Measurements from ENCODE around the gene ZFYVE21.
A peak's percentile ranks its signal among the peaks of the same experiment; 100 is the strongest.

Gene ZFYVE21

DNA sequence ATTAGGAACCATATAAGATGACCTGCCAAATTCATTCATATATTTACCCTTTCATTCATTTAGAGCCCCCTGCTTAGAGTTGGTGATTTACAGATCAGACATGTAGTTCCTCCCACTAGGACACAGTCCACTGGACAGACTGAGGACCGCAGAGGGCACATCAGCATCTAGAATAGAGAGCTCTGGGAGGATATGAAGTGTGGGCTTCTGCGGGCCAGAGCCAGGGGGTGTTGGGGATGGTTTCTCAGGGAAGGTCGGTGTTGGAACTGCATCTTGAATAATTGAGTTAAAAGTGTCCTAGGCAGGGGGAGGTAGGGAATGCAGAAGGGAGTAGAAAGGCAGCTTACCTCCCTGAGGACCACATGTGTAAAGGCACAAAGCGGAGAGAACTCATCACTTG, 43.7 kb upstream of the ZFYVE21 start:
- DNase-seq = no peak
- Histone ChIP-seq H2BK5ac (ENCODE audit: low read depth, low read length, poor library complexity) (no peak overlapping the region), H4K91ac (ENCODE audit: low read depth, low read length) (no peak overlapping the region), H2BK12ac (ENCODE audit: low read length) (no peak overlapping the region), H3K9me3 (ENCODE audit: insufficient read depth, low read depth, low read length) (no peaks in the 10 kb centered on the region), H3K27me3 (ENCODE audit: insufficient read depth, low read length) (no peaks in the 10 kb centered on the region), H2AK5ac (ENCODE audit: low read length) (no peak overlapping the region), H4K12ac (ENCODE audit: low read depth, low read length) (no peak overlapping the region), H3K9ac (ENCODE audit: low read length) (no peak overlapping the region), H3K4me2 (ENCODE audit: low read length) (no peak overlapping the region), H3K14ac (ENCODE audit: low read length) (no peak overlapping the region), H3K36me3 (ENCODE audit: control insufficient read depth in 1 of 2, insufficient read depth in 2 of 2, low read length in 2 of 2) (peaks cover 56 to 68% of the 10 kb centered on the region in 2 experiments), H3K79me2 (ENCODE audit: control insufficient read depth, insufficient read depth, low read length, poor library complexity) (no peaks in the 10 kb centered on the region), H4K8ac (ENCODE audit: low read depth, low read length) (no peak overlapping the region), H2AFZ (ENCODE audit: insufficient read depth, low read length, poor library complexity) (no peak overlapping the region), H3K4ac (ENCODE audit: low read depth, low read length) (no peak overlapping the region), H3K27ac (ENCODE audit: low read depth, low read length) (no peak overlapping the region), H3K4me1 (ENCODE audit: control insufficient read depth in 1 of 2, insufficient read depth in 2 of 2, low read length in 2 of 2) (no peaks in the 10 kb centered on the region), H3K23ac (ENCODE audit: low read length) (no peak overlapping the region), H3K18ac (ENCODE audit: low read length) (no peak overlapping the region), H3K79me1 (ENCODE audit: low read length) (no peaks in the 10 kb centered on the region), H3K4me3 (ENCODE audit: low read depth, low read length) (no peak overlapping the region), H2BK120ac (ENCODE audit: insufficient read depth, low read length, poor library complexity) (no peak overlapping the region)
- WGBS (ENCODE audit: extremely low coverage, insufficient coverage, insufficient read length) = no CpG with 5 or more reads among the region's 4 CpGs

DNA sequence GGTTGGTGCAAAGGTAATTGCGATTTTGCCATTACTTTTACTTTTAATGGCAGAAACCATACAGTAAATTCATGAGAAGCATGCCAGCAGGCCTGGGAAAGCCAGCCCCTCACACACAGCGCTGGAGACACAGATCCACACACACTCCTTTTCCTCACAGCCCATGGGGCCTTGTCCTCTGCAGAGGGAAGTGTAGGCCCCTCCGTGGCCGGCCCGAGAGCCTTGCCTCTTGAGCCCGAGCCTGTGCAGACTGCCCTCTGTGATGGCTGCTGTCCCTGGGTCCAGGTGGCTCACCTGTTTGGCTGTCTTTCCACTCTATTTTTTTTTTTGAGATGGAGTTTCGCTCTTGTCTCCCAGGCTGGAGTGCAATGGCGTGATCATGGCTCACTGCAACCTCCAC, 39.7 kb upstream of the ZFYVE21 start:
- H2AK5ac ChIP-seq (ENCODE audit: low read length) = no peak overlapping the region
- H2BK120ac ChIP-seq (ENCODE audit: insufficient read depth, low read length, poor library complexity) = no peak overlapping the region
- no peak overlapping the region for H2BK12ac ChIP-seq (ENCODE audit: low read length)
- no peaks in the 10 kb centered on the region for H3K4me1 ChIP-seq (ENCODE audit: control insufficient read depth in 1 of 2, insufficient read depth in 2 of 2, low read length in 2 of 2)
- H3K18ac ChIP-seq (ENCODE audit: low read length) = no peak overlapping the region
- peaks cover 64 to 77% of the 10 kb centered on the region in 2 experiments for H3K36me3 ChIP-seq (ENCODE audit: control insufficient read depth in 1 of 2, insufficient read depth in 2 of 2, low read length in 2 of 2)
- no peak overlapping the region for H3K4ac ChIP-seq (ENCODE audit: low read depth, low read length)
- H3K14ac ChIP-seq (ENCODE audit: low read length) = no peak overlapping the region
- no peak overlapping the region for H3K4me2 ChIP-seq (ENCODE audit: low read length)
- no peak overlapping the region for H2AFZ ChIP-seq (ENCODE audit: insufficient read depth, low read length, poor library complexity)
- H4K12ac ChIP-seq (ENCODE audit: low read depth, low read length) = peak overlapping the region; percentile 90
- H3K9me3 ChIP-seq (ENCODE audit: insufficient read depth, low read depth, low read length) = no peaks in the 10 kb centered on the region
- no peak overlapping the region for H4K91ac ChIP-seq (ENCODE audit: low read depth, low read length)
- no peak overlapping the region for H4K8ac ChIP-seq (ENCODE audit: low read depth, low read length)
- H3K79me2 ChIP-seq (ENCODE audit: control insufficient read depth, insufficient read depth, low read length, poor library complexity) = no peaks in the 10 kb centered on the region
- WGBS (ENCODE audit: extremely low coverage, insufficient coverage, insufficient read length) = no CpG with 5 or more reads among the region's 8 CpGs
- H3K27ac ChIP-seq (ENCODE audit: low read depth, low read length) = no peak overlapping the region
- H3K23ac ChIP-seq (ENCODE audit: low read length) = no peak overlapping the region
- H3K79me1 ChIP-seq (ENCODE audit: low read length) = no peaks in the 10 kb centered on the region
- DNase-seq = no peak
- H3K27me3 ChIP-seq (ENCODE audit: insufficient read depth, low read length) = no peaks in the 10 kb centered on the region
- no peak overlapping the region for H3K9ac ChIP-seq (ENCODE audit: low read length)
- no peak overlapping the region for H3K4me3 ChIP-seq (ENCODE audit: low read depth, low read length)
- H2BK5ac ChIP-seq (ENCODE audit: low read depth, low read length, poor library complexity) = no peak overlapping the region

DNA sequence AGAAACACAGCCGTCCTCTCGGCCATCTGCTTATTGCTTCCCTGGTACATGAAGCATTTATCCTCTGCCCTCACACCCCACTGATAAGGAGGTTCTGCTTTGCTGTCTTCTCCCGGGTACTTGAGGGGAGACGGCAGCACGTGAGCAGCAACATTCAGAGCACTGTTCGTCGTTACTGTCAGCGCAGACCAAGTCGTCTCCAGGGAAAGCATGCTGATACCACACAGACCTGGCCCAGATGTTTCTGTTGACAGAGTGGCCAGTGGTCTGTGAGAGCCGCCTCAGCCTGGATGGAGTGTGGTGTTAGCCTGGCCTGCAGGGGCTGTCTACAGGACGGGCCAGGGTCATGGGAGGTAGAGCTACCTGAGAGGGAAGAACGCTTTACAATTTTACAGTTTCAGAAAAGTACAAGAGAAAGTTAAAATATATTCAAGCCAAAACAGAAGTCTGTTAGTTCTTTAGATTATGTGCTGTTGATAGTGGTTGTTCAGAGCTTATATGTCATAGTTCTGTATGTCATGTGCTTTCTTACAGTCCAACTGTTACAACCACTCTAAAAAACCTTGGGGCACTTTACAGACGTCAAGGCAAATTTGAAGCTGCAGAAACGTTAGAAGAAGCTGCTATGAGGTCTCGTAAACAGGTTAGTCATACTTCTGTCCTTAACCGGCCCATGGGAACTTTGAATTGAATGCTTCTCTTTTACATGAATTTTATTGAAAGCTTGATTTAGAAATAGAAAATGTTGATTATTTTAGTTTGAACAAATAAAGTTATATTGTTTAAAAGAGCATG, 38.5 kb upstream of the ZFYVE21 start:
- no peak overlapping the region for H4K12ac ChIP-seq (ENCODE audit: low read depth, low read length)
- H3K4me1 ChIP-seq (ENCODE audit: control insufficient read depth in 1 of 2, insufficient read depth in 2 of 2, low read length in 2 of 2) = no peaks in the 10 kb centered on the region
- no peak overlapping the region for H2AK5ac ChIP-seq (ENCODE audit: low read length)
- no peaks in the 10 kb centered on the region for H3K27me3 ChIP-seq (ENCODE audit: insufficient read depth, low read length)
- H3K4me3 ChIP-seq (ENCODE audit: low read depth, low read length) = no peak overlapping the region
- no peak overlapping the region for H3K9ac ChIP-seq (ENCODE audit: low read length)
- H3K36me3 ChIP-seq (ENCODE audit: control insufficient read depth in 1 of 2, insufficient read depth in 2 of 2, low read length in 2 of 2) = peaks cover 63 to 75% of the 10 kb centered on the region in 2 experiments
- H3K79me2 ChIP-seq (ENCODE audit: control insufficient read depth, insufficient read depth, low read length, poor library complexity) = no peaks in the 10 kb centered on the region
- no peak for DNase-seq
- no peak overlapping the region for H3K18ac ChIP-seq (ENCODE audit: low read length)
- no peak overlapping the region for H3K23ac ChIP-seq (ENCODE audit: low read length)
- WGBS (ENCODE audit: extremely low coverage, insufficient coverage, insufficient read length) = no CpG with 5 or more reads among the region's 16 CpGs
- no peak overlapping the region for H4K8ac ChIP-seq (ENCODE audit: low read depth, low read length)
- H2BK5ac ChIP-seq (ENCODE audit: low read depth, low read length, poor library complexity) = no peak overlapping the region
- no peak overlapping the region for H3K4me2 ChIP-seq (ENCODE audit: low read length)
- no peak overlapping the region for H2BK12ac ChIP-seq (ENCODE audit: low read length)
- H4K91ac ChIP-seq (ENCODE audit: low read depth, low read length) = no peak overlapping the region
- H3K79me1 ChIP-seq (ENCODE audit: low read length) = no peaks in the 10 kb centered on the region
- no peak overlapping the region for H3K14ac ChIP-seq (ENCODE audit: low read length)
- H2AFZ ChIP-seq (ENCODE audit: insufficient read depth, low read length, poor library complexity) = no peak overlapping the region
- H3K27ac ChIP-seq (ENCODE audit: low read depth, low read length) = no peak overlapping the region
- H3K4ac ChIP-seq (ENCODE audit: low read depth, low read length) = no peak overlapping the region
- H2BK120ac ChIP-seq (ENCODE audit: insufficient read depth, low read length, poor library complexity) = no peak overlapping the region
- H3K9me3 ChIP-seq (ENCODE audit: insufficient read depth, low read depth, low read length) = no peaks in the 10 kb centered on the region

DNA sequence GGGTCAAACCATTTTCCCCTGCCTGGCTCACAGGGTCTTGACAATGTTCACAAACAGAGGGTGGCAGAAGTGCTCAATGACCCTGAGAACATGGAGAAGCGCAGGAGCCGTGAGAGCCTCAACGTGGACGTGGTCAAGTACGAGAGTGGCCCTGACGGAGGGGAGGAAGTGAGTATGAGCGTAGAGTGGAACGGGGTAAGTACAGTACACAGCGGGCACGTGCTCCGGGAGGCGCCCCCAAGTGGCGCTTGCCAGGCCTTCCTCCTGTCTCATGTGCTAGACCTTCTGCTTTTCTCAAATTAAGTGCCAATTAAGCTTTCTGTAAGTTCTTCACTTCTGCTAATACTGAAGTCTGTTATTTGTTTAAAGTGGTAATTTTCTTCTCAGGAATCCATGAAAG, 36.3 kb upstream of the ZFYVE21 start:
- no peak overlapping the region for H4K91ac ChIP-seq (ENCODE audit: low read depth, low read length)
- H3K4me3 ChIP-seq (ENCODE audit: low read depth, low read length) = no peak overlapping the region
- H3K27ac ChIP-seq (ENCODE audit: low read depth, low read length) = no peak overlapping the region
- no peak overlapping the region for H2BK5ac ChIP-seq (ENCODE audit: low read depth, low read length, poor library complexity)
- no peaks in the 10 kb centered on the region for H3K27me3 ChIP-seq (ENCODE audit: insufficient read depth, low read length)
- no peak overlapping the region for H3K4ac ChIP-seq (ENCODE audit: low read depth, low read length)
- H2AFZ ChIP-seq (ENCODE audit: insufficient read depth, low read length, poor library complexity) = no peak overlapping the region
- H3K23ac ChIP-seq (ENCODE audit: low read length) = no peak overlapping the region
- no peaks in the 10 kb centered on the region for H3K79me2 ChIP-seq (ENCODE audit: control insufficient read depth, insufficient read depth, low read length, poor library complexity)
- H2BK120ac ChIP-seq (ENCODE audit: insufficient read depth, low read length, poor library complexity) = no peak overlapping the region
- H3K4me1 ChIP-seq (ENCODE audit: control insufficient read depth in 1 of 2, insufficient read depth in 2 of 2, low read length in 2 of 2) = no peaks in the 10 kb centered on the region
- no peak overlapping the region for H3K14ac ChIP-seq (ENCODE audit: low read length)
- H3K79me1 ChIP-seq (ENCODE audit: low read length) = no peaks in the 10 kb centered on the region
- H4K12ac ChIP-seq (ENCODE audit: low read depth, low read length) = no peak overlapping the region
- H3K18ac ChIP-seq (ENCODE audit: low read length) = no peak overlapping the region
- H3K36me3 ChIP-seq (ENCODE audit: control insufficient read depth in 1 of 2, insufficient read depth in 2 of 2, low read length in 2 of 2) = peaks cover 65 to 78% of the 10 kb centered on the region in 2 experiments
- no peaks in the 10 kb centered on the region for H3K9me3 ChIP-seq (ENCODE audit: insufficient read depth, low read depth, low read length)
- WGBS (ENCODE audit: extremely low coverage, insufficient coverage, insufficient read length) = no CpG with 5 or more reads among the region's 13 CpGs
- no peak overlapping the region for H4K8ac ChIP-seq (ENCODE audit: low read depth, low read length)
- H2BK12ac ChIP-seq (ENCODE audit: low read length) = no peak overlapping the region
- no peak overlapping the region for H3K4me2 ChIP-seq (ENCODE audit: low read length)
- H3K9ac ChIP-seq (ENCODE audit: low read length) = no peak overlapping the region
- no peak overlapping the region for H2AK5ac ChIP-seq (ENCODE audit: low read length)
- peak; percentile 26 to 45 for DNase-seq
